CD4-positive, alpha-beta T cell treated with Interleukin-21 for 1 hour (primary cell): ENCODE measurements around the gene PRSS33.

Source experiments
- DNase-seq: peaks from one replicate; pipeline ENCODE4 v3.0.0-alpha.2; 2020

PRSS33 gene

DNA sequence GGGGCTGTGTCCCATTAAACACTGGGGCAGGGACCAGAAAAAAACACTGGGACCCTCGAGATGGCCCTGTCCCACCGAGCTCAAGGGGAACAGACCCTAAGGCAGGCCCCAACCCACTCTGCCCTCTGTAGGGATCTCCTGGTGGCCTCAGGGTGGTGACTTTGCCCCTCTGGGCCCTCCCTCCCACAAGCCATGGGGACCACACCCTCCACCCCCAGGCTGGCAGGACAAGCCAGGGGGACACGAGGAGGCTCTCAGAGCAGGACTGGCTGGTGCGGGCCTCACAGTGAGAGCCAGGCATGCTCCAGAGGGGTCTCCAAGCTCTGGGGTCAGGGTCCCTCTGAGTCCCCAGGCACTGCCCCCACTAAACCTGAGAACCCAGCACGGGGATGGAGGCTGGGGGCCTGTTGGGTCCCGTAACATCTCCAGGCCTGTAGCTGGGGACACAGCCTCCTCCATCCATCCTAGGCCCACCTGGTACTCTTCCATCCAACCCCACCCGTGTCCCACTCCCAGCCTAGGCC is 49.4 kb downstream of the PRSS33 start:
- DNase-seq = no peak

DNA sequence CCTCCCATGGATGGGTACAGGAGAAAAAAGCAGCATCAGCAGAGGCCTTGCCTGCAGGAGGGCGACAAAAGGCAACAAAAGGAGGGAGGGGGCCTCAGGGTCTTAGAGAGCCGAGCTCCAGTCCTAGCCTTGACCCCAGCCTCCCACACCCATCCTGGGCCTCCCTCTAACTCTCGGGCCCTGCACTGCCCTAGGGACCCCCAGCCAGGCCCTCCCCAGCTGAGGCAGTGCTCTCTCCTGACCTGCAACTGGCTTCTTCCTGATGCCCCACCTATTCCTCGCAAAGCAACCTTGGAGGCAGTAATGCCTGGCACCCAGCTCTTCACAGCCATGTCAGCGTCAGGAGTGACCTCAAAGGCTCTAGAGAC is 50.1 kb downstream of the PRSS33 start:
- no peak for DNase-seq

DNA sequence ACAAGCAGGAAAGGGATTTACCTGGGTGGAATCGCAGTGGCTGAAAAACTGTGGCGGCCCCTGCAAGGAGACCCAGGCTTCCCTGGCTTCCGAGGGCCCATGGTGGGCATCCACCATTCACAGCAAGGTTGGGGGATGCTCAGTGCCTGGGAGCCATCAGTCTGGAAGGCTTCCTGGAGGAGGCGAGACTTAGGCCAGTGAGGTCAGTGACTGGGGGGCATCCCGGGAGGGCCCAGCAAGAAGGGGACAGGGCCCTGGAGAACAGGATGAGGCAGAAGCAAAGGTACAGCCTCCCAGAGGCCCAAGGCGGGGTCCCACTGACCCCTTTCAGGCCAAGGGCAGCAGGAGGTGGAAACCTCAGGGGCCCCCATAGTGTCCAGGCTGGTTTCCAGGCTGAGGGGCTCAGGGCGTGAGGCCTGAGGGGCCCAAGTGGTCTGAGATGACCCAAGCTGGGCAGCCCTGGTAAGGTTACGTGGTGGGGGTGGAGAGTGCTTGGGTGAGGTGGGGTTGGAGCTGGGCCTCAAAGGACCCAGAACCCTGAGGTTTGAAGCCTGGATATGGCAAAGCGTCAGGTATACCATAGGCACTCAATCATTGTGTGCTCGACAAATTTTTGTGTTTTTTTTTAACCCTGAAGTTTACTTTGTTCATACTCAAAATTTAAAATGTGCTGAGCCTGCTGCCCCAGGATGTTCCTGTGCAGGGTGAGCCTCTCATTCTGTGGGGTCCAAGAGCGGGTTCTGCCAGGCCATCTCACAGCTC is 50.7 kb downstream of the PRSS33 start:
- DNase-seq = no peak

DNA sequence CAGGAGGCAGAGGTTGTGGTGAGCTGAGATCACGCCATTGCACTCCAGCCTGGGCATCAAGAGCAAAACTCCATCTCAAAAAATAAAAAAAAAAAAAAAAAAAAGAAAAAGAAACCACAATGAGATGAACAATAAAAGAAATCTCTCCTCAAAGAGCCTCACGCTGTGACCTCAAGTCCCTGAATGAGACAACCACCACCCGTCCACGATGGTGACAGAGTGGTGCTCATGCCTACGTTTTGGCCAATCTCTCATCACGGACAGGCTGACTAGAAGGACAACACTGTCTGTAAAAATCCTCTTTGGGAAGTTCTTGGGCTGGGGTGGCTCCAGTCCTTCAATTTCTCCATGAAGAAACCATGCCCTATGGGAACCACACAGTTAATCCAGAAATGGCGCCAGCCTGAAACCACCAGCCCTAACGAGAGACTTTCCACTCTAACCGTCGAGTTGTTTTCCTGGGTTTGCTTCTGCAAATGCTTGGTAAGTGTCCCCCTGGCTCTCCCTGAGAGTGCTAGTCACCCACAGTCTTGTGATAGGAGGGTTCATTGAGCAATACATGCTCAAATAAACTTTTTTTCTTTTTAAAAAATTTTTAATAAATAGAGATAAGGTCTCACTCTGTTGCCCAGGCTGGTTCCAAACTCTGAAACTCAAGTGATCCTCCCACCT is 52.4 kb downstream of the PRSS33 start:
- DNase-seq = no peak
